AG09319 (cell line): ENCODE results near the gene DACH1.

ENCODE experiments used
- DNase-seq: peaks from one replicate; pipeline ENCODE4 v3.0.0-alpha.2; 2010; ENCODE audit warnings: low read depth; ENCODE audit errors: extremely low read depth
- CTCF ChIP-seq: IDR thresholded peaks from 2 replicates; pipeline ENCODE4 v1.5.1; 2011; ENCODE audit warnings: low read depth, mild to moderate bottlenecking, inconsistent platforms, low read length, moderate library complexity

DACH1 gene

GRCh38 chr13:71469626-71470025 lies 397.4 kb downstream of the DACH1 start:
- no peak for TF ChIP-seq CTCF
- DNase-seq, result no peak

- DNase-seq, result no peak
- no peak for TF ChIP-seq CTCF
Measured at GRCh38 chr13:71464686-71465085, 402.3 kb downstream of the DACH1 start.

- no peak for DNase-seq
- no peak for TF ChIP-seq CTCF
Measured at GRCh38 chr13:71461892-71462291, 405.1 kb downstream of the DACH1 start.

GRCh38 chr13:71460211-71460610 lies 406.8 kb downstream of the DACH1 start:
- no peak for TF ChIP-seq CTCF
- no peak for DNase-seq

- TF ChIP-seq CTCF, result no peak
Measured at GRCh38 chr13:71459708-71460107, 407.3 kb downstream of the DACH1 start.

GRCh38 chr13:71457645-71458044 lies 409.4 kb downstream of the DACH1 start:
- no peak for TF ChIP-seq CTCF

More at GRCh38 chr13:71459708-71460107, 407.3 kb downstream of the DACH1 start:
- DNase-seq, result no peak

GRCh38 chr13:71456136-71456535 lies 410.9 kb downstream of the DACH1 start:
- no peak for TF ChIP-seq CTCF
- DNase-seq, result no peak

More at GRCh38 chr13:71457645-71458044, 409.4 kb downstream of the DACH1 start:
- no peak for DNase-seq
